MM.1S (cell line): ENCODE results near the gene ZDHHC13.

Source experiments
- DNase-seq: peaks from one replicate; pipeline ENCODE4 v3.0.0-alpha.2; 2015
- H2AFZ ChIP-seq: fragments of 300-600 bp; sonication (generic); 2 replicates; pipeline ENCODE4 v1.6.0; 2016; ENCODE audit warnings: antibody characterized with exemption, low read length
- H3F3A ChIP-seq: fragments of 300-600 bp; sonication (generic); 2 replicates; pipeline ENCODE4 v1.6.1; 2016; ENCODE audit warnings: mild to moderate bottlenecking, antibody characterized with exemption, low read length, moderate library complexity, mixed read lengths; ENCODE audit not compliant: insufficient read depth
- H3K27ac ChIP-seq: fragments of 300-600 bp; sonication (generic); 2 replicates; pipeline ENCODE4 v1.5.1; 2016; ENCODE audit warnings: mild to moderate bottlenecking, low read length
- H3K27me3 ChIP-seq: fragments of 300-600 bp; sonication (generic); replicated peaks from 2 replicates; pipeline ENCODE4 v1.6.0; 2016; ENCODE audit warnings: low read length; ENCODE audit not compliant: insufficient read depth
- H3K36me3 ChIP-seq: fragments of 300-600 bp; sonication (generic); replicated peaks from 2 replicates; pipeline ENCODE4 v1.6.1; 2016; ENCODE audit warnings: mild to moderate bottlenecking, low read length, mixed read lengths; ENCODE audit not compliant: insufficient read depth
- H3K4me1 ChIP-seq: fragments of 300-600 bp; sonication (generic); 2 replicates; pipeline ENCODE4 v1.6.1; 2016; ENCODE audit warnings: low read length, mixed read lengths
- H3K4me2 ChIP-seq: fragments of 300-600 bp; sonication (generic); 2 replicates; pipeline ENCODE4 v1.6.0; 2016; ENCODE audit warnings: low read depth, low read length
- H3K4me3 ChIP-seq: fragments of 300-600 bp; sonication (generic); 2 replicates; pipeline ENCODE4 v1.5.1; 2016; ENCODE audit warnings: low read length, mixed read lengths
- H3K79me2 ChIP-seq: fragments of 300-600 bp; sonication (generic); 2 replicates; pipeline ENCODE4 v1.6.1; 2016; ENCODE audit warnings: mixed run types, low read length, mixed read lengths
- H3K9ac ChIP-seq: fragments of 300-600 bp; sonication (generic); 2 replicates; pipeline ENCODE4 v1.6.1; 2016; ENCODE audit warnings: low read length, mixed read lengths
- H3K9me2 ChIP-seq: fragments of 300-600 bp; sonication (generic); replicated peaks from 2 replicates; pipeline ENCODE4 v1.6.1; 2016; ENCODE audit warnings: mild to moderate bottlenecking, low read length, mixed read lengths; ENCODE audit not compliant: insufficient read depth
- H3K9me3 ChIP-seq: fragments of 300-600 bp; sonication (generic); replicated peaks from 2 replicates; pipeline ENCODE4 v1.6.1; 2016; ENCODE audit warnings: mild to moderate bottlenecking, low read length, mixed read lengths; ENCODE audit not compliant: insufficient read depth
- H4K20me1 ChIP-seq: fragments of 300-600 bp; sonication (generic); 2 replicates; pipeline ENCODE4 v1.6.1; 2016; ENCODE audit warnings: mild to moderate bottlenecking, low read length, moderate library complexity, mixed read lengths; ENCODE audit not compliant: insufficient read depth
- EZH2 ChIP-seq: fragments of 300-600 bp; sonication (generic); optimal IDR thresholded peaks from 2 replicates; pipeline ENCODE3; 2017; ENCODE audit warnings: low read depth, mild to moderate bottlenecking, antibody characterized with exemption, low read length, mixed read lengths
- EZH2phosphoT487 ChIP-seq: fragments of 300-600 bp; sonication (generic); IDR thresholded peaks from 2 replicates; pipeline ENCODE4 v1.6.1; 2018; ENCODE audit warnings: antibody characterized with exemption, low read length
- TF ChIP-seq, protein P1 (sequence below): fragments of 300-600 bp; sonication (generic); IDR thresholded peaks from 2 replicates; pipeline ENCODE4 v1.5.1; 2016; ENCODE audit warnings: antibody characterized with exemption, low read length, mixed read lengths

Gene ZDHHC13

DNA sequence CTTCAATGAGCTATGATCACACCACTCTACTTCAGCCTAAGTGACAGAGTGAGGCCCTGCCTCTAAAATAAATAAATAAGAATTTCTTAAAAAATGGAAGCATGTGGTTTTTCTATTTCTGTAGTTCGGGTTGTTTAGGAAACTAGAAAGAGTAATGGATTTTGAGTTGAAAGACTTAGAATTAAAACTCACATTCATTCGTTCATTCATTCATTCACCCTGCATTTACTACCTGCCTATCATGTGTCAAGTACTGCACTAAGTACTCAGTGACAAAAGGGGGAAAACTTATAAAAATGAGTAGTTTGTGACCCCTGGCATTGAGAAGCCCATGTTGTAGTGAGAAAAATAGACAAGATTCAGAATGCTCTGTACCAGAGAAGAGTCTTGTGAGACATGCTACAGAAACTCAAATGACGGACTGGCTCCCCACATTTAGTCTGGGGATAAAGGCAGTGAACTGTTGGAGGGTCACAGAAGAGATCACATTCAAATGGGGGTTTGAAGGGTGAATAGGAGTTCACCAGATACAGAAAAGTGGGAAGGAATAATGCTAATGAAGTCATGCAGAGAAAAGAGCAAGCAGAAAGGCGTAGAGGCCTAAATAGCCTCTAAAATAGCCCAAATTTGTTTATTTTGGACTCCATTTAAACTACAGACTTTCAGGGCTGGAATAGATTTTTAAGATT is 77.8 kb downstream of the ZDHHC13 start:
- H3K4me2 ChIP-seq = no peak overlapping the region
- TF ChIP-seq EZH2 = no peak
- TF ChIP-seq EZH2phosphoT487 = no peak
- TF ChIP-seq, protein P1, sequence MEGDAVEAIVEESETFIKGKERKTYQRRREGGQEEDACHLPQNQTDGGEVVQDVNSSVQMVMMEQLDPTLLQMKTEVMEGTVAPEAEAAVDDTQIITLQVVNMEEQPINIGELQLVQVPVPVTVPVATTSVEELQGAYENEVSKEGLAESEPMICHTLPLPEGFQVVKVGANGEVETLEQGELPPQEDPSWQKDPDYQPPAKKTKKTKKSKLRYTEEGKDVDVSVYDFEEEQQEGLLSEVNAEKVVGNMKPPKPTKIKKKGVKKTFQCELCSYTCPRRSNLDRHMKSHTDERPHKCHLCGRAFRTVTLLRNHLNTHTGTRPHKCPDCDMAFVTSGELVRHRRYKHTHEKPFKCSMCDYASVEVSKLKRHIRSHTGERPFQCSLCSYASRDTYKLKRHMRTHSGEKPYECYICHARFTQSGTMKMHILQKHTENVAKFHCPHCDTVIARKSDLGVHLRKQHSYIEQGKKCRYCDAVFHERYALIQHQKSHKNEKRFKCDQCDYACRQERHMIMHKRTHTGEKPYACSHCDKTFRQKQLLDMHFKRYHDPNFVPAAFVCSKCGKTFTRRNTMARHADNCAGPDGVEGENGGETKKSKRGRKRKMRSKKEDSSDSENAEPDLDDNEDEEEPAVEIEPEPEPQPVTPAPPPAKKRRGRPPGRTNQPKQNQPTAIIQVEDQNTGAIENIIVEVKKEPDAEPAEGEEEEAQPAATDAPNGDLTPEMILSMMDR = no peak
- H3K27ac ChIP-seq = no peak overlapping the region
- H3K27me3 ChIP-seq = no peaks in the 10 kb centered on the region
- H3K9me2 ChIP-seq = no peaks in the 10 kb centered on the region
- H3K4me3 ChIP-seq = no peak overlapping the region
- no peaks in the 10 kb centered on the region for H3K9me3 ChIP-seq
- H3K36me3 ChIP-seq = no peaks in the 10 kb centered on the region
- H3K9ac ChIP-seq = no peak overlapping the region
- no peaks in the 10 kb centered on the region for H3K4me1 ChIP-seq
- H3K79me2 ChIP-seq = no peaks in the 10 kb centered on the region
- no peak for DNase-seq
- no peaks in the 10 kb centered on the region for H4K20me1 ChIP-seq
- H3F3A ChIP-seq = no peaks in the 10 kb centered on the region
- no peak overlapping the region for H2AFZ ChIP-seq

DNA sequence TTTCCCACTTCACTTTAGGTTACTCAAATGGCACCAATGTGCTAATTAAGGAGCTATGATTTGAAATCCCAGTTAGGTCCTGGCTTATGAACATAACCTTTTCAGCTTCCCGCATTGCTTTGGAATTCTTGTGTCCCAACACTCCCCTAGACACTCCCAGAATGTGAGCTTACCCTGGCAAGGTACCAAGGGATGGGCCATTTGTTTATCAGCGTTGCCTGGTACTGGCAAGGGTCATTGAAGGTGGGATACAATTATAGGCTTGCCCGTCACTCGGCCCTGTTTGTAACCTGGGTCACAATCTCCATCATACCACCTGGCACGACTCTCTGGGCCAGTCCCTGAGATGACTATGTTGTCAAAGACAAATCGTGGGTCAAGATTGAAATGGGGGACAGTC is 79.5 kb downstream of the ZDHHC13 start:
- Histone ChIP-seq H3K27ac (no peak overlapping the region), H3F3A (no peaks in the 10 kb centered on the region), H3K9me3 (no peaks in the 10 kb centered on the region), H3K9me2 (no peaks in the 10 kb centered on the region), H4K20me1 (no peaks in the 10 kb centered on the region), H3K4me3 (no peak overlapping the region), H3K4me2 (no peak overlapping the region), H3K9ac (no peak overlapping the region), H3K79me2 (no peaks in the 10 kb centered on the region), H3K36me3 (no peaks in the 10 kb centered on the region), H2AFZ (no peak overlapping the region), H3K27me3 (no peaks in the 10 kb centered on the region), H3K4me1 (no peaks in the 10 kb centered on the region)
- TF ChIP-seq EZH2 = no peak
- no peak for TF ChIP-seq EZH2phosphoT487
- TF ChIP-seq, protein P1 = no peak
- no peak for DNase-seq

DNA sequence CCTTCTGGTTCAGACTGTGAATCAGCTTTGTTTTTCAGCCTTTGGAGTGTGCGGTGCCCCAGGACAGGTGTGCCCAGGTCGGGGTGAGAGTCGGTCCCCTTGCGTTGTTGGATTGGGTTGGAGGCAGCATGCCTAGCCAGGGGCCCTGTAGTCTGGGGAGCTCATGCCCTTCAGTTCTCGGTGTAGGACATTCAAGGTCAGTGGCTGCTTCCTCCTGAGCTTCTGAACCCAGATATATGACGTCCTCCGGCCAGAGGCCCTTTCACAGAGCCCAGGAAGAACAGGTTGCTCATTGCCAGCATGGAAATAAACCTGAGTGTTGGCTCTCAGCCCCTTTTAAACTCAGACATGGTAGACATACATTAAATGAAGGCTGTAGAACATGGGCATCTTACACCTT is 82.1 kb downstream of the ZDHHC13 start:
- H3K79me2 ChIP-seq = no peaks in the 10 kb centered on the region
- H3K4me1 ChIP-seq = no peaks in the 10 kb centered on the region
- H3K27ac ChIP-seq = no peak overlapping the region
- no peak overlapping the region for H3K9ac ChIP-seq
- H2AFZ ChIP-seq = no peak overlapping the region
- DNase-seq = no peak
- H3K4me2 ChIP-seq = no peak overlapping the region
- H3K9me3 ChIP-seq = no peaks in the 10 kb centered on the region
- no peak for TF ChIP-seq EZH2
- TF ChIP-seq EZH2phosphoT487 = no peak
- TF ChIP-seq, protein P1 = no peak
- H3K36me3 ChIP-seq = no peaks in the 10 kb centered on the region
- H3F3A ChIP-seq = no peaks in the 10 kb centered on the region
- no peaks in the 10 kb centered on the region for H3K27me3 ChIP-seq
- H3K4me3 ChIP-seq = no peak overlapping the region
- no peaks in the 10 kb centered on the region for H3K9me2 ChIP-seq
- no peaks in the 10 kb centered on the region for H4K20me1 ChIP-seq
